ENCODE results near the gene TP53BP2.
"Not testable (repeated sequence)": the region's sequence is repeated elsewhere in the genome, so short reads cannot be mapped to it uniquely, and the experiment has no call there.

Gene TP53BP2

DNA sequence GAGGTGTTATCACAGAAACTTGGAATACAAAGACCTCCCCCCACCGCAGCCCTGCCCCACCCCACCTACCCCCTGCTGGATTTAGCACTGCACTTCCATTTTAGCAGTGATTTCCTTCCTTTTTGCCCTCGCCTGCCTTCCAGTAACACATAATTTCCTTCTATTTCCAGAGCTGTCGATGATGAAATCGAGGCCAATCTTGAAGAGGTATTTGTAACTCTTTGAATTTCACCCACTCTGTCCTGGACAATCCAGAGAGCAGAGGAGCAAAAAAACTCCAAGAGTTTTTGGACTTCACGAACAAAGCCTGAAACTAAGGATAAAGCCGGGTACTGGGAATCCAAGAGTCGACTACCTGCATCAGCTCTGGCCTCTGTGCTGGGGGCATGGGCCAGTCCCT is 84.3 kb downstream of the TP53BP2 start:
- DNase-seq: peak; percentile 5

DNA sequence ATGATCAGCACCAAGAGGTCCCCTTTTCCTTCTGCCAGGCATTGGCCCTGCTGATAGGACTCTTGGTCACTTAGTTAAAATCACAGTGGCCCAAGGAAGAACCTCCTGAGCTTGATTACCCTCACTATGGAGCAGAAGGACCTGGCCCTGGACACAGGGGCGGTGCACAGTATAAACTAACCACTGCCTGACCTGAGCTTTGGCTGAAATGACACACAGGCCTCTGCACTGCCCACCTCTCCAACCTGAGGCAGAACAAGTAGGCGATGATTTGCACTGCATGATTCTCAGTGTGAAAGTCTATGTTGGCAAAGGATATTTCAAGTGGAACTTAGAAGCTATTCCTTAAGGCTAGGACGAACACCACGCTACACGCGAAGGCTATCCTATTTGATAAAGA is 84.9 kb downstream of the TP53BP2 start:
- no peak for DNase-seq

DNA sequence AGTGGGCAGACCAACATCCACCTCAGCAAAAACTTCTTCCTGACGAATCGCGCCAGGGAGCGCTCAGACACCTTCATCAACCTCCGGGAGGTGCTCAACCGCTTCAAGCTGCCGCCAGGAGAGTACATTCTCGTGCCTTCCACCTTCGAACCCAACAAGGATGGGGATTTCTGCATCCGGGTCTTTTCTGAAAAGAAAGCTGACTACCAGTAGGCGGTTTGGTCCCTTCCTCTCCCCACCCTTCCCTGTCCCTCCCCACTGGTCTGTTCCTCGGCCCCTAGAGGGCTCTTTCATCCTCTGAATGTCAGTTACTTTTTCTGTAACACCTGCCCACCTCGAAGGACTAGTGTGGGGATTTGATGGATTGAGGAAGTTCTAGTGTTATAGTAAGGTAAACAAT is 86.5 kb downstream of the TP53BP2 start:
- DNase-seq: no peak

DNA sequence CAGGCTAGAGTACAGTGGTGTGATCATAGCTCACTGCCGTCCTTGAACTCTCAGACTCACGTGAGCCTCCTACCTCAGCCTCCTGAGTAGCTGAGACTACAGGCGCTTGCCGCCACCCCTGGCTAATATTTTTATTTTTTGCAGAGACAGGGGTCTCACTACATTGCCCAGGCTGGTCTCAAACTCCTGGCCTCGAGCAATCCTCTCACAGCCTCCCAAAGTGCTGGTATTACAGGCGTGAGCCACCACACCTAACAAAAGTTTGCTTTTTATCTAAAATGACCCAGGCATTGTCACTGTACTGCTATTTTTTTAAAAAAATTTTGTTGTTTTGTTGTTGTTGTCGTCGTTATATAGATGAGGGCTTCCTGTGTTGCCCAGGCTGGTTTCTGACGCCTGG is 87.0 kb downstream of the TP53BP2 start:
- DNase-seq: no peak

DNA sequence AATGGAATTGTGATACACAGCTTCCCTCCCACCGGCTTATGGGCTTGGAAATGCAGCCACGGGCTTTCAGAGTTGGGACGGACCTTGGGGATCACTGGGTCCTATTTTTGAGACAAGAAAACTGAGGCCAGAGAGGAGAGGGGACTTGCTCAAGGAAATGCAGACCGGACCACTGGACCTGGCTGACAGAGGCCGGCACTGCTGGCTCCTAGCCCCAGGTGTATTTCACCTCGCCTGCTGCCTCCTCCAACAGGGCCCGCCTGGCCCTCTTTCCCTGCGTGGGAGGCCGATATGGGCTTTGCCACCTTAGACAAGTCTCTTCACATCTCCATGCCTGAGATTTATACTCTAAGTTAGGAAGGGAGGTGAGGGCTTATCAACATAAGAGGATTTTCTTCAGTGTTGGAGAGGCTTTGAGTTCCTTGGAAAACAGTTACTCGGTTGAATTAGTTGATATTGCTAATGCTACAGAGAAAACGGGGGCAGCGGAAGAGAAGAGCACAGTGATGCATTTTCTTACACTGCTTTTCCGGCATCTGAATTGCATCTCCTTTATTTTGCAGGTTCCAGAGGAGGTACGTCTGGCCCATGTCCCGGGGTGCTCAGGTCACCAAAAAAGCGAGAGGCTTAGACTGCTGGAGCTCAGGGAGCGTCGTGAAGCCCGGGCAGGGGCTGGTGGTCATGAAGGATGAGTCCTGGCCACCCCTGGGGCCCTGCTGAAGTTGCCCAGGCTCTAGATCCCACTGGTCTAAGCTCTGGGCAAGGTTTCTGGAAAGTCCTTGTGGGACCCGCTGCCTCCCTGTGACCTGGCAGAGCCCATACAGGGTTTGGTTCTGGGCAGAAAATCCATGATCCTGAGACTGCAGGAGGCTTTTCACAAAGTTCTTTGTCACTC is 88.7 kb downstream of the TP53BP2 start:
- no peak for DNase-seq

DNA sequence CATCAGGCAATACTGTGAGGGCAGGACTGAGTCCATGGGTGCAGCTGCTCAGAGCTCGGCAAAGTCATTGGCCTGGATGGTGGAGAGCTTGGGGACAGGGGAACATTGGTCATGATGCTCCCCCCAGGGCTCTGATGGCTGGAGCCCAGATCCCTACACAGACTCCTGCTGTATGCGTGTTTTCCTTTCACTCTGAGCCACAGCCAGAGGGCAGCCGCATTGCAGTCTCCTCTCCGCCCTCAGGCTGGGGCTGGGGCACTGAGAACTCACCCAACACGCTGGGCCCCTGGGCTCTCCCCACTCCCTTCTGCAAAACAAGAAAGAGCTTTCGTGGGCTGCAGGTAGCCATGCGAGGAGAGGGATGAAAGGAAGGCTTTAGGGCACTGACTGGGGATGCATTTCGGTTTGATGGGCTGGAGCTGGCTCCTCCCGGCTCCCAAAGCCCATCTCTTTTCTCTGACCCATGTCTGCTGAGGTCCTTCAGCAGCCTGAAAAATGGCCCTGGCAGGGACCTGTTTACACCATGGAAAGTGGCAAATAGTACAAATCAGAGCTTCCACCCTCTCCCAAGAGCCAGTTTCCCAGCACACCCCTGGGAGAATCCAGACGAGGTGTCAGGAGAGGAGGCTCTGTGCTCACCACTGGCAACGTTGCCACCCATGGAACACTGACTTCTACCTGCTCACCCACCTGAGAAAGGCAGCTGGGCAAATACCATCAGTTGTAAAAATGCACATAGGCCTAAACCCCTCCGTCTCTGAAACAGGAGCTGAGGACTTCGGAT is 89.6 kb downstream of the TP53BP2 start:
- DNase-seq: no peak

DNA sequence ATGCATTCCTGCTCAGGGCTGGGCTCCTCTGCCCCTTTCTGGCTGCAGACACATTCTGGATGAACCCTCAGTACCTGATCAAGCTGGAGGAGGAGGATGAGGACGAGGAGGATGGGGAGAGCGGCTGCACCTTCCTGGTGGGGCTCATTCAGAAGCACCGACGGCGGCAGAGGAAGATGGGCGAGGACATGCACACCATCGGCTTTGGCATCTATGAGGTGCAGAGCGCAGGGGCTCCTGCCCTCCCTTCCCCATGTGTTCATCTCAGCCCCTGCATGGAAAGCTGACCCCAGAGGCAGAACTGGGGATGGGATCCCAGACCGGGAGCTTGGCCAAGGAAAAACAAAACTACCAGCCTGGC is 90.3 kb downstream of the TP53BP2 start:
- DNase-seq: no peak

DNA sequence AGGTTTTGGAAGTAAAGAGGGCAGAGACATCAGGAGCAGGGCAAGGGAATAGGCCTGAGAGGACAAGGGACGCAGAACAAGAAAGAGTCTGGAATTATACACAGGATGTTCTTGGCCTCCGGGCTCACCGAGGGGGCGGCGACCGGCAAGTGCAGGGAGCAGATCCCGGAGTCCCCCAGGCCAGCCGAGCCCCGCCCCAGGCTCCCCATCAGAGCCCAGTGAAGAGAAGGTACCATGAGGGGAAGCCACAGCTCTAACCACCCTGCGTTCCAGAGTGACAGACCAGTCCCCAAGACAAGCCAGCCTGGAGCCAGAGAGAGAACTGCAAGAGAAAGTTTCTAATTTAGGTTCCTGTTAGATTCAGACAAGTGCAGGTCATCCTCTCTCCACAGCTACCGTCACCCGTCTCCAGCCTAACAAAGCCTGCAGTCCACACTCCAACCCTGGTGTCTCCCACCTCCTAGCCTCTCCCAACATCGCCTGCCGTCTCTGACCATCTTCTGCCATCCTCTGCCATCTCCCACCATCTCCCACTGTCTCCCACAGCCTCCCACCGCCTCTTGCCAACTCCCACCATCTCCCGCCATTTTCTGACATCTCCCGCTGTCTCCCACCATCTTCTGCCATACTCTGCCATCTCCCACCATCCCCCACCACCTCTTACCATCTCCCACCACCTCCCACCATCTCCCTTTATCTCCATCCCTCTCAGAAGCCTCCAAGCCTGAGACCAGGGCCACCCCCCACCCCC is 90.9 kb downstream of the TP53BP2 start:
- no peak for DNase-seq

DNA sequence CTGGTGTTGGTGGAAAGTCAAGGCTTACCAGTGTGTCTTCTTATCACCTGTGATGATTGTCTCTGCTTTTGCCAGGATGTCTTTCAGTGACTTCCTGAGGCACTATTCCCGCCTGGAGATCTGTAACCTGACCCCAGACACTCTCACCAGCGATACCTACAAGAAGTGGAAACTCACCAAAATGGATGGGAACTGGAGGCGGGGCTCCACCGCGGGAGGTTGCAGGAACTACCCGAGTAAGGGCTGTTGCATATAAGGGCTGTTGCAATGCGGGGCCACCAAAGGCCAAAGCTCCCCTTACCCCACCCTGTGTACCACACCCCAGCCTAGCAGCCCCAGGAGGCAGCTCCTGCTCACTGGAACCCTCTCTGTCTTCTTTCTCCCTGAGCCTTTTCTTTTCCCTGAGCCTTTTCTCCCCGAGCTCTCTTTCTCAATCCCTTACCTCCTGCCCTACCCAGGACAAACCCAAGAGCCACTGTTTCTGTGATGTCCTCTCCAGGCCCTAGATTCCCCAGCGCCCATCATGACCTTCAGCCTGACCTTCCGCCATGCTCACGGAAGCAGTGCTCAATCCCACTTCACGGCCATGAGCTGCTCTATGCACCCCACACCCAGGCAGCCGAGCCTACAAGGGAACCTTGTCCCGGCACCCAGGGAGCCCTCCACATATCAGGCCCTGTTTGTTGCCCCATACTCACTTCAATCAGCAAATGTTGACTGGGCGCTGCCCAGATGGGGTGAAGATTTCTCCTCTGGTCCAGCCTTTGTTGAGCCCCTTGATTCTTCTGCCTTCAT is 92.8 kb downstream of the TP53BP2 start:
- DNase-seq: no peak

DNA sequence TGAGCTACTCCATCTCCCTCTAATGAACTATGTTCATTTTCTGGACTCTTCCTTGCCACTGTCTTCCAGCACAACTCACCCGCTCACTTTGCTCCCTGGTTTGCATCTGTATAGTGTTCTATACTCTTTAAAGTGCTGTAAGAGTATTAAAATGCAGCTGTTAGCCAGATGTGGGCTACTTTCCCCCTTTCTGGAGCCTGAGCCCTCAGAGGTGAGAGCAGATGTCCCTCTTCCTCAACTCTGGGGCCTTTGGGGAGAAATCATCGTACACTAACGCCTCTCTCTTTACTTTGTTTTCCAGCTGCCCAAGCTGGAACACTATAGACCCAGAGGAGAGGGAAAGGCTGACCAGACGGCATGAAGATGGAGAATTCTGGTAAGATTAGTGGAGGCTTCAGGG is 94.1 kb downstream of the TP53BP2 start:
- no peak for DNase-seq

DNA sequence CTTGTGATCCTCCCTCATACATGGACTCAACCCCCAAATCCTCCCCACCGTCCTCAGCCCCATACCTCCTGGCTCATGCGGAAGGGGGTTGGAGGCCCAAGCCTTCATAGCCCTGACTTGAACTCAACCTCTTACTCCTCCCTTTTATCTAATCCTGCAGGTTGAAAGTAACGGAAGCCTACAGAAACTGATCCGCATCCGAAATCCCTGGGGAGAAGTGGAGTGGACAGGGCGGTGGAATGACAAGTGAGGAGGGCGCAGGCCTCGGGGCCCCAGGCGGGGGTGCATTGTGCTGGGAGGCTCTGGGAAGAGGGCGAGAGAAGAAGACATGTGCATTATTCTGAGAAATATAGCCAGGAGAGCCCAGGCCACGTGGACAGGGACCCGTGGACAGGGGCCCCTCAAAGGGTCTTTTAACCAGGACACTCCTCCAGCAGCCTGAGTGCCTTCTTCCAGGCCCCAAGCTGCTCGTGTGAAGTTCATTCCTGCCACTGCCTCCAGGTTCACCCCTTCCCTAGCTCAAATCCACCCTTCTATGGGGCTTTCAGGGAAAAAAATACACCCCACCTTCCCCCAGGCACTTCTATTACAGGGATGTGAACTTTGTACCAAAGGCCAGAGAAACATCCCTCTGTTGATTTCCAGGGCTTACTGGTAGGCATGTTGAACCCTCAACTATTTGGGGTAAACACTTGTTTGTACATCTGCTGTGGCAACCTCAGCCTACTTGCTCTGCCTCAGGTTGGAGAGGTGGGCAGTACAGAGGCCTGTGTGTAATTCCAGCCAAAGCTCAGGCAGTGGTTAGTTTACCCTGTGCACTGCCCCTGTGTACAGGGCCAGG is 94.8 kb downstream of the TP53BP2 start:
- no peak for DNase-seq

DNA sequence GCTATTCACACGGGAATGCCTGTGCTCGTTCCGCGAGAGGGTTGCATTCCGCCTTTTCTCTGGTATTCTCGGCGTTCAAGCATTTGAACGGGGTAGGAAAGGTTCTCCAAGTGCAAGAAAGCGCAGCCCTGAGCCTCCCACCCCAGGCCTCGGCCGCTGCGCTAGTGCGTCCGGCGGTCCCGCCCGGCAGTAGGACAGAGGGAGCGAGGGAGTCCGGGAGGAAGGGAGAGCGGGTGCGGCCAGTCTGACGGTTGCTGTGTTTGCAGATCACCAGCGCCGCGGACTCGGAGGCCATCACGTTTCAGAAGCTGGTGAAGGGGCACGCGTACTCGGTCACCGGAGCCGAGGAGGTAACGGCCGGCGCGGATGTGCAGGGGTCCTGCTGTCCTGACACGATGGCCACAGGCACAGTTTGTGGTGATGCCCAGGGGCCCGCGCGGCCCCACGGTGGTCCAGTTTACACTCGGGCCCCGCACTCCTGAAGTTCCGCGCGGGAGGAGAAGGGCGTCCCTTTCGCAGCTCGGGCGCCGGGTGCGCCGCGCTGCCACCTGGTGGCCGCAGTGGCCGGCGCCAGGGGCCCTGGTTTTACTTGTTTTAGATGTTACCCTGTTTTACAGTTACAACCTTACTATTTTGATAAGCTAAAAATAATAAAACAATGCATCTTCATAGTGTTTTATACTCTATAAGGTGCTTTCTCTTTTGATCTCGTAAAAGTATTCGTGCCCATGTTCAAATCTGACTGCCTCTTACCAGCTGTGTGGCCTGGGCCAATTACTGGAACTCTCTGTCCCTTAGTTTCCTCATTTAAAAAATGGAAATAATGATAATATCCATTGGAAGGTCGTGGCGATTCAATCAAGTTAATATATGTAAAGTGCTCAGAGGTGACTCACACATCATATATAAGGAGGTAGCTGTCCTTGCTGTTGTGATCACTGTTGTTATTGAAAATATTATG is 96.7 kb downstream of the TP53BP2 start:
- DNase-seq: peak; percentile 65

DNA sequence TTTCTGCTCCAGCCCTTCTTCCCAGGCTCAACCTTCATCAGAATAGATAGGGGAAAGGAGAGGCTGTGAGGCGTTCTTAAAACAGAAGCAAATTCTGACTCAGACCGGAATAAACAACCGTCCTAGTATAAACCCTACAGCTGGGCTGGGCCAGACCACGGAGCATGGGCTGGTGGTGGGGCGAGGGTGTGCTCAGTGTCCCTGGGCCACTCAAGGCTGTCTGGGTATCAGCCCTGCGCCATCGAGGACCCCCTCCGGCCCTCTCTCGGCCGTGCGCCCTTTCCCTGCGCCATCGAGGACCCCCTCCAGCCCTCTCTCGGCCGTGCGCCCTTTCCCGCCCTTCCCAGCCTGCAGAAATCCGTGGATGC is 97.4 kb downstream of the TP53BP2 start:
- DNase-seq: peak; percentile 11

DNA sequence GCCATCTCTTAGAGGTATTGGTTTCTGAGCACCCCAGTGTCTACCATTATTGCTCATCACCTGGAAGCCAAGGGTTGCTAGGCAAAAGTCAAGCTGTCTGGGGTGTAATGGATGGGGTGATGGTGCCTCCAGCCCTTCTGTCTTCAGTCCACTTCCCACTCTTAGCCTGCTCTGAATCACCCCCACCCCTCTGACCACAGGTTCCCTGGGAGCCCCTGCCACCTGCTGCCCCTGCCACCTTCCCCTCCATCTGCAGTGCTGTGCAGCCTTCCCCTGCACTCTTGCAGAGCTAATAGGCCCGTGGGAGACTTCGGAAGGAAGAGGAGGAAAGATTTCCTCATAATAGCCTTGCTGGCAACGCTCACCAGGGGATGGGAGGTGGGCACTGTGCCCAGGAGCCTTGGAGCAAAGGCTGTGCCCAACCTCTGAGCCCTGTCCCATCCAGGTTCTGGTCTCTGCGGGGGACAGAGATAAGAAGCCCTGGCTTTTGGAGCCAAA is 97.9 kb downstream of the TP53BP2 start:
- peak; percentile 35 for DNase-seq

DNA sequence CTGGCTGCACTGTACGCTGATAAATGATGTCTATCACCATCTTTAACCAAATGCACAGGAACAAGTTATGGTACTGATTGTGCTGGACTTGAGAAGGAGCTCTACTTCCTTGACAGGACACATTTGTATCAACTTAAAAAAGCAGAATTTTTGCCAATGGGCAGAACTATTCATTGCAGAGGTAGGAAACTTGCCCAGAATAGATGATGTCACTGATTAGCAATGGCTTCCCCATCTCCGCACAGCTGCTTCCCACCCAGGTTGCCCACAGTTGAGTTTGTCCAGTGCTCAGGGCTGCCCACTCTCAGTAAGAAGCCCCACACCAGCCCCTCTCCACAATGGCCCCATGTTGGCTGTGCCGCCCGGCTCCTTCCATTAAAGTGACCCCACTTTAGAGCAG is 100.0 kb downstream of the TP53BP2 start:
- DNase-seq: peak; percentile 12

DNA sequence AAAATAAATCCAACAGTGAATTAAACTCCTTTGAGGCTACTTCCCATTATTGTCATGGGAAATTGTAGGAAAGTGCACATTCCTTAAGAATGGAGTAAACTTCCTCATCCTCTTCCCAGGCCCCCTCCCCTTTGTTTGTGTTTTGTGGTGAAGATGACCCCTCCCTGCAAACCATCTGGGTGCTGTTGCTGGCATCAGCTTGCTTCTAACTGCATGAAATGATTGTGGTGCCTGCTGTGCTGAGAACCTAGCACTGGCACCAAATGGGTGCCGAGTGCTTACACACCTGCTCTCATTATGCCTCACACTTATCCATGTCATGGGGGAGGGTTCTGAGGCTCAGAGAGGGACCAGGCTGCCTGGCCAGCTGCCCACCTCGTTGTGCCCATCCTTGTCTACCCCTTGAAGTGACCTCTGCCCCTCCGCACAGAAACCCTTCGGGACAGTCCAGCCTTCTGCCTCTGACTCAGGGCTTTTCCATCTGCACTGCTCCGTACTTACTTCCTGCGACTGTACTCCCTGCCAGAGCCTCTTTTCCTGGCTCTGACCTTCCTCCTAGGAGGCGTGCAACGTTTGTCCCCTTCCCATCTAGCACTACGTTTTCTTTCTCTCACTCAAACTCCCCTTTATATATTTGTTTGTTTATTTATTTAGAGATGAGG is 102.8 kb downstream of the TP53BP2 start:
- DNase-seq: no peak

DNA sequence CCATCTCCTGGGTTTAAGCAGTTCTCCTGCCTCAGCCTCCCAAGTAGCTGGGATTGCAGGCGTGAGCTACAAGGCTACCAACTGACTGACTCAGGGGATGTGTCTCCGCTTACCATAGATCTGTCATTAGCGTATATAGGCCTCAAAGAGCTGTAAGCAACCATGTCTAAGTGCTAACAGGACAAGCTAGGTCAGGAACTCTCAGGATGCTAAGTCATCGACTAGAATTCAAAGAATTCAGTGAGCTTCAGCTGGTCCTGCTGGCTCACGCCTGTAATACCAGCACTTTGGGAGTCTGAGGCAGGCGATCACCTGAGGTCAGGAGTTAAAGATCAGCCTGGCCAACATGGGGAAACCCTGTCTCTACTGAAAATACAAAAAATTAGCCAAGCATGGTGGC is 103.9 kb downstream of the TP53BP2 start:
- DNase-seq: peak; percentile 52

DNA sequence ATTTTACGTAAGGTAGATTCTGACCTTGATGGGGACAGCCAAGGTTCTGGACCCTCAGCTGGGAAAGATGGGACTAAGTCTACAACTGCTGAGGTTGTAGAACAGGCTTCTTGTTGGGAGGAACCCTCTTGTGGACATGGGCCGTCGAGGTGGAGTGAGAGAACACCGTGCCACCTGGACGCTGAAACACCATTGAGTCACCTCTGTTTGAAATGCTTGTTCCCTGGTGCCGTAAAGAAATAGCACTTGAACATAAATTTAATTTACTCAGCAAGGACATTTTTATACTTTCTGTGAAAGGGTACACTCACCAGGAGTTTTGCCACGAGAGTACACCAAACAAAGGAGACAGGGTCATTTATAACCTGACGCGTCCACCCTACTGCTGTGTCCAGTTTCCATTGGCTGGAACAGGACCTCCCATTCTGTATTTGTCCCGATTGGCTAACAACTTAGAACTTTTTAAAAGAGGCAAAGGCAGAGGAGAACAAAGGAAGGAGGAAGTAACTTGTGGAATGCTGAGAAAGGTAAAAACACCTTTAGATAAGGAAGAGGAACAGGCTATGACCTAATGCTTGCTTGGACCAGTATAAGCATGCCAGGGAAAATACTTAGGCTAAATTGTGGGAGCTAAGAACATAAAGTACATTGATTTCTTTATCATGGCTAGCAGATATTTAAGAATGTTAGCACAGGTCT is 105.6 kb downstream of the TP53BP2 start:
- DNase-seq: not testable (repeated sequence)
